ENCODE measurements around the gene ZNF652. TPM values are rescaled to one million over a fixed set of nuclear protein-coding genes. Genes with fewer than 3 reads are reported as not detected.

The ZNF652 gene
- total RNA-seq, 2 experiments from 2014 or later: 33.7 to 34.9 TPM

DNA sequence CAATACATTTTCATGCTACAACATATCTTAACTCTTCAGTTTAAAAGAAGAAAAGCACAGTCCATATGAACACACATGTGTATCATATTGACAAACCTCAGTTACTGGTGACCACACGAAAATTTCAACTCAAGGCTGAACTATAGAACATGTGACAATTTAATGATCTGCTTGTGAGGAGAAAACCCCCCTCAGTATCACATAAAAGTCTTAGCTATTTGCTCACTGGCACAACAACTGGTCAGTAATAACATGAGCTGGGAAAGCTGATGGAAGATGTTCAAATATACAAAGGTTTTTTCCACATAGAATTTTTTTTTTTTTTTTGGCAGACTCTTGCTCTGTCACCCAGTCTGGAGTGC is 19.5 kb downstream of the ZNF652 start:
- CTCF ChIA-PET: interaction anchor here (0.7 to 3.0 kb wide), 6 partner anchors 13 to 27 kb away, joined by 3 to 17 read pairs (median 6); no protein-coding TSS in a partner anchor
- TF ChIP-seq, protein P1, sequence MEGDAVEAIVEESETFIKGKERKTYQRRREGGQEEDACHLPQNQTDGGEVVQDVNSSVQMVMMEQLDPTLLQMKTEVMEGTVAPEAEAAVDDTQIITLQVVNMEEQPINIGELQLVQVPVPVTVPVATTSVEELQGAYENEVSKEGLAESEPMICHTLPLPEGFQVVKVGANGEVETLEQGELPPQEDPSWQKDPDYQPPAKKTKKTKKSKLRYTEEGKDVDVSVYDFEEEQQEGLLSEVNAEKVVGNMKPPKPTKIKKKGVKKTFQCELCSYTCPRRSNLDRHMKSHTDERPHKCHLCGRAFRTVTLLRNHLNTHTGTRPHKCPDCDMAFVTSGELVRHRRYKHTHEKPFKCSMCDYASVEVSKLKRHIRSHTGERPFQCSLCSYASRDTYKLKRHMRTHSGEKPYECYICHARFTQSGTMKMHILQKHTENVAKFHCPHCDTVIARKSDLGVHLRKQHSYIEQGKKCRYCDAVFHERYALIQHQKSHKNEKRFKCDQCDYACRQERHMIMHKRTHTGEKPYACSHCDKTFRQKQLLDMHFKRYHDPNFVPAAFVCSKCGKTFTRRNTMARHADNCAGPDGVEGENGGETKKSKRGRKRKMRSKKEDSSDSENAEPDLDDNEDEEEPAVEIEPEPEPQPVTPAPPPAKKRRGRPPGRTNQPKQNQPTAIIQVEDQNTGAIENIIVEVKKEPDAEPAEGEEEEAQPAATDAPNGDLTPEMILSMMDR (IDR thresholded peaks at IDR 0.05): no peak
- Mint-ChIP-seq H3K36me3 (ENCODE audit: low read depth) (no peaks in the 10 kb centered on the region), H3K9me3 (no peaks in the 10 kb centered on the region), H3K27me3 (no peaks in the 10 kb centered on the region), H3K4me3 (peak overlapping the region; percentile 78), H3K4me1 (ENCODE audit: low read depth) (peaks cover 77% of the 10 kb centered on the region), H3K27ac (peak overlapping the region; percentile 67)
- Histone ChIP-seq H3K4me1 (ENCODE audit: insufficient read depth, low read length) (peaks cover 71% of the 10 kb centered on the region), H3K9me3 (ENCODE audit: control insufficient read depth in 1 of 2, insufficient read depth in 1 of 2, low read length in 2 of 2) (no peaks in the 10 kb centered on the region), H3K27me3 (ENCODE audit: control insufficient read depth in 1 of 2, insufficient read depth in 2 of 2, low read length in 2 of 2) (no peaks in the 10 kb centered on the region), H3K4me3 (ENCODE audit: low read length) (peak overlapping the region; percentile 36), H3K27ac (ENCODE audit: low read depth in 1 of 2, low read length in 2 of 2) (no peak overlapping the region), H3K36me3 (ENCODE audit: insufficient read depth, low read length) (no peaks in the 10 kb centered on the region)
- POLR2A ChIA-PET: interaction anchor here (0.7 to 3.8 kb wide), 9 partner anchors 18 to 215 kb away, joined by 3 to 65 read pairs (median 4); partner anchors contain the start of genes PHB1 and ZNF652
- ATAC-seq (ENCODE audit: poor library complexity) (peak; percentile 31), DNase-seq (peak in 1 of 14 experiments; percentile 31)
- intact Hi-C loops (cut with DNase I, micrococcal nuclease): loop anchor here (2.0 kb wide), 2 partner anchors 16 to 18 kb away; no protein-coding TSS in a partner anchor

DNA sequence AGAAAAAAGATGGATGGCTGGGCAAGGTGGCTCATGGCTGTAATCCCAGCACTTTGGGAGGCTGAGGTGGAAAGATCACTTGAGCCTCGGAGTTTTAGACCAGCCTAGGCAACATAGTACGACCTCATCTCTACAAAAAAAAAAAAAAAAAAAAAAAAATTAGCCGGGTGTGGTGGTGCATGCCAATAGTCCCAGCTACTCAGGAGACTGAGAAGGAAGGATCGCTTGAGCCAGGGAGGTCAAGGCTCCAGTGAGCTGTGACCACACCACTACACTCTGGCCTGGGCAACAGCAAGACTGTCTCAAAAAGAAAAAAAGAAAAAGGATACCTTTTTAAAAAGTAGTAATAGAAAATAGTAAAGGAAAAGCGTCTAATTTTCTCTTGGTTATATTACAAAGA is 20.7 kb downstream of the ZNF652 start:
- Histone ChIP-seq H3K36me3 (ENCODE audit: insufficient read depth, low read length) (no peaks in the 10 kb centered on the region), H3K9me3 (ENCODE audit: control insufficient read depth in 1 of 2, insufficient read depth in 1 of 2, low read length in 2 of 2) (no peaks in the 10 kb centered on the region), H3K4me3 (ENCODE audit: low read length) (no peak overlapping the region), H3K27me3 (ENCODE audit: control insufficient read depth in 1 of 2, insufficient read depth in 2 of 2, low read length in 2 of 2) (no peaks in the 10 kb centered on the region), H3K4me1 (ENCODE audit: insufficient read depth, low read length) (peaks cover 73% of the 10 kb centered on the region), H3K27ac (ENCODE audit: low read depth in 1 of 2, low read length in 2 of 2) (peak overlapping the region in 1 of 2 donors; percentile 61)
- Mint-ChIP-seq H3K27me3 (no peaks in the 10 kb centered on the region), H3K9me3 (no peaks in the 10 kb centered on the region), H3K36me3 (ENCODE audit: low read depth) (no peaks in the 10 kb centered on the region), H3K4me1 (ENCODE audit: low read depth) (peaks cover 68% of the 10 kb centered on the region), H3K27ac (peak overlapping the region; percentile 67), H3K4me3 (peak overlapping the region; percentile 78)
- TF ChIP-seq, protein P1 (IDR thresholded peaks at IDR 0.05): no peak
- ChIA-PET CTCF (interaction anchor here (1.9 to 3.0 kb wide), 4 partner anchors 9 to 27 kb away, joined by 5 to 17 read pairs (median 13); no protein-coding TSS in a partner anchor), POLR2A (interaction anchor here (0.7 to 3.8 kb wide), 5 partner anchors 19 to 85 kb away, joined by 3 to 65 read pairs (median 4); partner anchors contain the start of genes PHB1 and ZNF652)
- no peak for DNase-seq
- ATAC-seq (ENCODE audit: poor library complexity): no peak
- intact Hi-C loops (cut with DNase I, micrococcal nuclease): no loop called here

DNA sequence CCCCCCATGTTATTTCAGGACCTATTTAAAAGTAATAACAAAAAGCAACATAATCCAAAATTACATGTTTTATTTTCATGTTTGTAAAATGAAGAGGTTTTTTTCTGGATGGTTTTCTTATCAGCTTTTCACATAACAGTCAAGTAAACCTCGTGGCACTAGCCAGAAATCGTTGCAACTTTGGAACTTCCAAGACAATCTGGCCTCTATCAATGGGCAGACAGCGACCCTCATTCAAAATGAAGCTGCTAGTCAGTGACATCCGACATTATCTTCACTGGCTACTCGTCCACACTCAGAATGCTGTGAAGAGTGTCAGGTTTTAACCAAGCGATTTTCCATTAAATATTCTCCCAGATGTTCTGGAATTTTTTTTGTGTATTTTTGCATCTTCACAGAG is 22.7 kb downstream of the ZNF652 start:
- intact Hi-C loops (cut with DNase I, micrococcal nuclease): loop anchor here in 1 of 2 experiments (2.0 kb wide), 1 partner anchor 19 kb away; no protein-coding TSS in a partner anchor
- Mint-ChIP-seq H3K9me3 (no peaks in the 10 kb centered on the region), H3K4me1 (ENCODE audit: low read depth) (peaks cover 71% of the 10 kb centered on the region), H3K4me3 (peak overlapping the region; percentile 42), H3K36me3 (ENCODE audit: low read depth) (no peaks in the 10 kb centered on the region), H3K27ac (no peak overlapping the region), H3K27me3 (no peaks in the 10 kb centered on the region)
- TF ChIP-seq, protein P1 (IDR thresholded peaks at IDR 0.05): no peak
- no peaks in the 10 kb centered on the region for H3K27me3 ChIP-seq (ENCODE audit: control insufficient read depth in 1 of 2, insufficient read depth in 2 of 2, low read length in 2 of 2)
- H3K4me1 ChIP-seq (ENCODE audit: insufficient read depth, low read length): peaks cover 65% of the 10 kb centered on the region
- DNase-seq (no peak), ATAC-seq (ENCODE audit: poor library complexity) (no peak)
- H3K36me3 ChIP-seq (ENCODE audit: insufficient read depth, low read length): no peaks in the 10 kb centered on the region
- ChIA-PET POLR2A (interaction anchor here (0.6 to 2.0 kb wide), 2 partner anchors 21 to 498 kb away, joined by 3 to 8 read pairs; no protein-coding TSS in a partner anchor), CTCF (interaction anchor here (0.7 to 1.7 kb wide), 4 partner anchors 10 to 51 kb away, joined by 4 to 7 read pairs (median 5); no protein-coding TSS in a partner anchor)
- no peak overlapping the region for H3K27ac ChIP-seq (ENCODE audit: low read depth in 1 of 2, low read length in 2 of 2)
- H3K9me3 ChIP-seq (ENCODE audit: control insufficient read depth in 1 of 2, insufficient read depth in 1 of 2, low read length in 2 of 2): no peaks in the 10 kb centered on the region
- H3K4me3 ChIP-seq (ENCODE audit: low read length): no peak overlapping the region
